Type B pancreatic cell (in vitro differentiated cells): Measurements from ENCODE around the gene TJP2. TPM values are rescaled to one million over a fixed set of nuclear protein-coding genes. Genes with fewer than 3 reads are reported as not detected.

Experiments
- DNase-seq: peaks from one replicate; pipeline ENCODE4 v3.0.0; 2021; ENCODE audit warnings: mixed read lengths; ENCODE audit not compliant: unreplicated experiment; ENCODE audit errors: extremely low spot score
- H3K27ac Mint-ChIP-seq: 2 replicates; pipeline ENCODE4 v1.8.0; 2021; ENCODE audit warnings: mild to moderate bottlenecking, mixed read lengths
- H3K27me3 Mint-ChIP-seq: 2 replicates; pipeline ENCODE4 v1.8.0; 2021; ENCODE audit warnings: mixed read lengths
- H3K36me3 Mint-ChIP-seq: 2 replicates; pipeline ENCODE4 v1.8.0; 2021; ENCODE audit warnings: mixed read lengths
- H3K4me1 Mint-ChIP-seq: one replicate; pipeline ENCODE4 v1.8.0; 2021; ENCODE audit warnings: mixed read lengths; ENCODE audit not compliant: unreplicated experiment
- H3K4me3 Mint-ChIP-seq: 2 replicates; pipeline ENCODE4 v1.8.0; 2021; ENCODE audit warnings: mild to moderate bottlenecking, mixed read lengths
- H3K9me3 Mint-ChIP-seq: 2 replicates; pipeline ENCODE4 v1.8.0; 2021; ENCODE audit warnings: mixed read lengths
- CTCF ChIP-seq: fragments of 200-600 bp; sonication (generic); conservative IDR thresholded peaks from 2 replicates; pipeline ENCODE4 v1.5.0; 2021; ENCODE audit warnings: antibody characterized with exemption, mild to moderate bottlenecking
- long read RNA-seq: library from polyadenylated mRNA; unstranded; transcript quantifications from one replicate; pipeline ENCODE4 v2.0.0, GENCODE V29; 2020
- total RNA-seq: library from RNA; stranded (reverse); gene quantifications from 2 replicates; pipeline ENCODE4 v1.2.1, GENCODE V29; 2021; ENCODE audit warnings: low replicate concordance

TJP2 gene
- total RNA-seq = 85.2 and 187 TPM in 2 replicates
- long read RNA-seq, partial matches to known transcripts = 49 of 58 reads
- long read RNA-seq, other reads (novel, unspliced or antisense) = 9 of 58 reads

- TF ChIP-seq CTCF = no peak
- Mint-ChIP-seq H3K36me3 (no peaks in the 10 kb centered on the region), H3K4me3 (peak within 1 kb of the TSS; percentile 92), H3K4me1 (peaks cover 45% of the 10 kb centered on the region), H3K27me3 (peaks cover 28% of the 10 kb centered on the region), H3K9me3 (peaks cover 4% of the 10 kb centered on the region), H3K27ac (peak within 1 kb of the TSS; percentile 92)
- DNase-seq = peak; percentile 77
Observed at GRCh38 chr9:69173891-69174615, at the start of gene TJP2. TSS of gene TJP2 (plus strand) at chr9:69174277. CDS start at chr9:69174373, 96 bp downstream.

GRCh38 chr9:69130456-69131441, 43.3 kb upstream of the TJP2 start:
- Mint-ChIP-seq H3K27me3 (no peaks in the 10 kb centered on the region), H3K9me3 (no peaks in the 10 kb centered on the region), H3K4me1 (peaks cover 31% of the 10 kb centered on the region), H3K4me3 (peak overlapping the region; percentile 35), H3K36me3 (peaks cover 9% of the 10 kb centered on the region), H3K27ac (peak overlapping the region; percentile 90)
- no peak for TF ChIP-seq CTCF
- peak; percentile 39 for DNase-seq

GRCh38 chr9:69131682-69132081, 42.4 kb upstream of the TJP2 start:
- Mint-ChIP-seq H3K27me3 (no peaks in the 10 kb centered on the region), H3K36me3 (peaks cover 12% of the 10 kb centered on the region), H3K4me1 (peaks cover 31% of the 10 kb centered on the region), H3K27ac (peak overlapping the region; percentile 90), H3K4me3 (peak overlapping the region; percentile 64), H3K9me3 (no peaks in the 10 kb centered on the region)
- peak; percentile 36 for DNase-seq
- no peak for TF ChIP-seq CTCF

GRCh38 chr9:69132361-69132760, 41.7 kb upstream of the TJP2 start:
- Mint-ChIP-seq H3K4me1 (peaks cover 31% of the 10 kb centered on the region), H3K27ac (no peak overlapping the region), H3K9me3 (no peaks in the 10 kb centered on the region), H3K36me3 (peaks cover 12% of the 10 kb centered on the region), H3K27me3 (no peaks in the 10 kb centered on the region), H3K4me3 (peak overlapping the region; percentile 2)
- no peak for DNase-seq
- TF ChIP-seq CTCF = no peak

- TF ChIP-seq CTCF = no peak
Observed at GRCh38 chr9:69134412-69134811, 39.7 kb upstream of the TJP2 start.

More at GRCh38 chr9:69134412-69134811, 39.7 kb upstream of the TJP2 start:
- H3K27me3 Mint-ChIP-seq = no peaks in the 10 kb centered on the region
- H3K4me1 Mint-ChIP-seq = peaks cover 26% of the 10 kb centered on the region
- H3K36me3 Mint-ChIP-seq = peaks cover 19% of the 10 kb centered on the region
- peak overlapping the region; percentile 44 for H3K27ac Mint-ChIP-seq
- no peaks in the 10 kb centered on the region for H3K9me3 Mint-ChIP-seq
- peak; percentile 44 for DNase-seq
- H3K4me3 Mint-ChIP-seq = no peak overlapping the region
